HepG2 (cell line): ENCODE measurements around the gene SH3BP2. TPM values are rescaled to one million over a fixed set of nuclear protein-coding genes. Genes with fewer than 3 reads are reported as not detected.
A peak's percentile ranks its signal among the peaks of the same experiment; 100 is the strongest.

Source experiments
- ATM ChIP-seq: fragments of 450-650 bp; IDR thresholded peaks from 2 replicates; pipeline ENCODE4 v1.7.1; 2017; ENCODE audit warnings: mild to moderate bottlenecking, borderline replicate concordance
- CBX5 ChIP-seq: sonication (generic); formaldehyde crosslinking; IDR thresholded peaks from 2 replicates; pipeline ENCODE4 v1.4.0; 2020; ENCODE audit warnings: missing genetic modification reagents, borderline replicate concordance
- MIXL1 ChIP-seq: IDR thresholded peaks from 2 replicates; pipeline ENCODE4 v1.6.1; 2016
- NR2C2 ChIP-seq: sonication (generic); formaldehyde crosslinking; IDR thresholded peaks from 2 replicates; pipeline ENCODE4 v1.4.0; 2020; ENCODE audit warnings: missing genetic modification reagents, mild to moderate bottlenecking, moderate library complexity, borderline replicate concordance
- NR2F2 ChIP-seq: IDR thresholded peaks from 2 replicates; pipeline ENCODE4 v1.6.1; 2012; ENCODE audit warnings: low read depth, inconsistent platforms, borderline replicate concordance
- ZC3H4 ChIP-seq: sonication (generic); formaldehyde crosslinking; IDR thresholded peaks from 2 replicates; pipeline ENCODE4 v1.4.0; 2020; ENCODE audit warnings: missing genetic modification reagents, borderline replicate concordance
- ZMYM2 ChIP-seq: sonication (generic); formaldehyde crosslinking; IDR thresholded peaks from 2 replicates; pipeline ENCODE4 v1.8.0; 2022; ENCODE audit warnings: mild to moderate bottlenecking, missing genetic modification reagents
- ZNF143 ChIP-seq: sonication (generic); formaldehyde crosslinking; IDR thresholded peaks from 2 replicates; pipeline ENCODE4 v1.4.0; 2020; ENCODE audit warnings: missing genetic modification reagents
- ZNF75D ChIP-seq: sonication (generic); formaldehyde crosslinking; IDR thresholded peaks from 2 replicates; pipeline ENCODE4 v1.8.1; 2023; ENCODE audit warnings: missing genetic modification reagents, mild to moderate bottlenecking, borderline replicate concordance
- ZNF777 ChIP-seq: sonication (generic); formaldehyde crosslinking; IDR thresholded peaks from 2 replicates; pipeline ENCODE4 v1.4.0; 2020; ENCODE audit warnings: missing genetic modification reagents
- ZNF878 ChIP-seq: sonication (generic); formaldehyde crosslinking; IDR thresholded peaks from 2 replicates; pipeline ENCODE4 v1.8.1; 2023; ENCODE audit warnings: mild to moderate bottlenecking, missing genetic modification reagents, moderate library complexity
- ZNF879 ChIP-seq: sonication (generic); formaldehyde crosslinking; IDR thresholded peaks from 2 replicates; pipeline ENCODE4 v1.8.1; 2023; ENCODE audit warnings: missing genetic modification reagents
- ZSCAN25 ChIP-seq: sonication (generic); formaldehyde crosslinking; IDR thresholded peaks from 2 replicates; pipeline ENCODE4 v1.8.0; 2022; ENCODE audit warnings: mild to moderate bottlenecking, missing genetic modification reagents
- ZSCAN9 ChIP-seq: IDR thresholded peaks from 2 replicates; pipeline ENCODE4 v1.6.1; 2016; ENCODE audit warnings: borderline replicate concordance
- polyA plus RNA-seq, 8 experiments: library from polyadenylated mRNA; depleted of rRNA in 3 of 8; stranded (reverse) in 7 of 8; unstranded in 1 of 8; fragments of >200 nt; fragmentation: Illumina TruSeq in 4 of 8; extraction: Trizol in 4 of 8; gene quantifications; 2 replicates each; pipeline versions ENCODE4 v1.2.1 to v1.2.3, GENCODE V29; 2011 to 2016; ENCODE audit warnings: low read depth in 4 of 8, missing spikeins in 1 of 8, mixed read lengths in 1 of 8; ENCODE audit not compliant: insufficient read depth in 1 of 8
- total RNA-seq, 5 experiments: library from RNA; depleted of rRNA; stranded (reverse); fragments of >200 nt; fragmentation: Illumina TruSeq; extraction: Trizol; gene quantifications; 2 replicates each; pipeline ENCODE4 v1.2.3, GENCODE V29; 2016; ENCODE audit warnings: low read depth in 1 of 5
- TF ChIP-seq, protein P1 (sequence below): sonication (generic); formaldehyde crosslinking; IDR thresholded peaks from 2 replicates; pipeline ENCODE4 v1.4.0; 2020; ENCODE audit warnings: missing genetic modification reagents, borderline replicate concordance
- TF ChIP-seq, protein P2 (sequence below): sonication (generic); formaldehyde crosslinking; IDR thresholded peaks from 2 replicates; pipeline ENCODE4 v1.8.1; 2023; ENCODE audit warnings: missing genetic modification reagents, inconsistent platforms, borderline replicate concordance
- TF ChIP-seq, protein P3 (sequence below): fragments of 450-650 bp; IDR thresholded peaks from 2 replicates; pipeline ENCODE4 v1.6.1; 2016
- TF ChIP-seq, protein P4 (sequence below): sonication (generic); formaldehyde crosslinking; IDR thresholded peaks from 2 replicates; pipeline ENCODE4 v1.4.0; 2020; ENCODE audit warnings: low read depth, missing genetic modification reagents
- TF ChIP-seq, protein P5 (sequence below): sonication (generic); formaldehyde crosslinking; IDR thresholded peaks from 2 replicates; pipeline ENCODE4 v1.4.0; 2020; ENCODE audit warnings: mild to moderate bottlenecking, missing genetic modification reagents
- TF ChIP-seq, protein P6 (sequence below): sonication (generic); formaldehyde crosslinking; conservative IDR thresholded peaks from 2 replicates; pipeline ENCODE4 v1.8.0; 2022; ENCODE audit warnings: mild to moderate bottlenecking, moderate library complexity, missing genetic modification reagents

The SH3BP2 gene
- total and polyA plus RNA-seq, 2 of the 13 experiments (the other 11 are each of a cell fraction or from before 2014, with no cell fraction given): 16.9 to 34.5 TPM

DNA sequence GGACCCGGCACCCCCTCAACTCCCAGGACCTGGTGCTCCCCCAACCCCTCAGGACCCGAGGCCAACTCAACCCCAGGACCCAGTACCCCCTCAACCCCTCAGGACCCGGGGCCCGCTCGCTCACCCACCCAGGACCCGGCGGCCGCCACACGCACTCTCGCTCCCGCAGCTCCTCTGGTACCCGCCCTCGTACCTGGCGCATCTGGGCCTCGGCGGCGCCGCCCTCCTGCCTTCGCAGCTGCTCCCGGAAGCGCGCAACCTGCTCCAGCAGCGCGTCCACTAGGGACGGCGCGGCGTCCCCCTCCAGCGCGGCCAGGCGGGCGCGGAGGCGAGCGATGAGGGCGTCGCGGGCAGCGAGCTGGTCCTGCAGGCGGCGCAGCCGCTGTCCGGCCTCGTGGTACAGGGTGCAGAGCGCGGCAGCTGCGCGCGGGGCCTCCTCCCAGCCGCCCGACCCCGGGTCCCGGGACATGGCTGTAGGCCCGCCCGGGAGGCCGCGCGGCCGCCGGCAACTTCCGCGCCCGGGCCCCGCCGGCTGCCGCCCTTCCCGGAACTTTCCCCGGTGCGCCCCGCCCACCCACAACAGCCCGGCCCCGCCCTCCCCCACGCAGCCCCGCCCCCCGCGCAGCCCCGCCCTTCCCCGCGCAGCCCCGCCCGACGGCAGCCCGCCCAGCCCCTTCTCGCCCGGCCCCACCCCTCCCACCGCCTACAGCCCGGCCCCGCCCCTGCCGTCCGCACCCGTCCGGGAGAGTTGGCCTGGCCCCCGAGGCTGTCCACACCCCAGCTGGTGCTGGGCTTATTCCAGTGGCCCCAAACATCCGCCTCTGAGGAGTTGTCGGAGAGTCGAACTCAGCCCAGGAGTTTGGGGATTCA is 36.8 kb upstream of the SH3BP2 start, which contains the start of gene TNIP2 (continued):
- TF ChIP-seq ZSCAN9 (CRISPR knock-in tag) (peak; percentile 48; the same call in 1 of the 2 replicates), NR2C2 (CRISPR knock-in tag) (peak; percentile 54; the same call in 1 of the 2 replicates), ZC3H4 (no peak), ZNF75D (CRISPR knock-in tag) (no peak), ZNF878 (CRISPR knock-in tag) (no peak), MIXL1 (no peak), NR2F2 (no peak), ZMYM2 (no peak), CBX5 (no peak), ZNF777 (CRISPR knock-in tag) (peak; percentile 93), ATM (no peak), ZSCAN25 (peak; percentile 75), ZNF143 (CRISPR knock-in tag) (no peak), ZNF879 (CRISPR knock-in tag) (no peak)
- TF ChIP-seq, protein P1, sequence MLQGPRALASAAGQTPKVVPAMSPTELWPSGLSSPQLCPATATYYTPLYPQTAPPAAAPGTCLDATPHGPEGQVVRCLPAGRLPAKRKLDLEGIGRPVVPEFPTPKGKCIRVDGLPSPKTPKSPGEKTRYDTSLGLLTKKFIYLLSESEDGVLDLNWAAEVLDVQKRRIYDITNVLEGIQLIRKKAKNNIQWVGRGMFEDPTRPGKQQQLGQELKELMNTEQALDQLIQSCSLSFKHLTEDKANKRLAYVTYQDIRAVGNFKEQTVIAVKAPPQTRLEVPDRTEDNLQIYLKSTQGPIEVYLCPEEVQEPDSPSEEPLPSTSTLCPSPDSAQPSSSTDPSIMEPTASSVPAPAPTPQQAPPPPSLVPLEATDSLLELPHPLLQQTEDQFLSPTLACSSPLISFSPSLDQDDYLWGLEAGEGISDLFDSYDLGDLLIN (CRISPR knock-in tag): no peak
- TF ChIP-seq, protein P2, sequence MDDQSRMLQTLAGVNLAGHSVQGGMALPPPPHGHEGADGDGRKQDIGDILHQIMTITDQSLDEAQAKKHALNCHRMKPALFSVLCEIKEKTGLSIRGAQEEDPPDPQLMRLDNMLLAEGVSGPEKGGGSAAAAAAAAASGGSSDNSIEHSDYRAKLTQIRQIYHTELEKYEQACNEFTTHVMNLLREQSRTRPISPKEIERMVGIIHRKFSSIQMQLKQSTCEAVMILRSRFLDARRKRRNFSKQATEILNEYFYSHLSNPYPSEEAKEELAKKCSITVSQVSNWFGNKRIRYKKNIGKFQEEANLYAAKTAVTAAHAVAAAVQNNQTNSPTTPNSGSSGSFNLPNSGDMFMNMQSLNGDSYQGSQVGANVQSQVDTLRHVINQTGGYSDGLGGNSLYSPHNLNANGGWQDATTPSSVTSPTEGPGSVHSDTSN (CRISPR knock-in tag): no peak
- TF ChIP-seq, protein P3, sequence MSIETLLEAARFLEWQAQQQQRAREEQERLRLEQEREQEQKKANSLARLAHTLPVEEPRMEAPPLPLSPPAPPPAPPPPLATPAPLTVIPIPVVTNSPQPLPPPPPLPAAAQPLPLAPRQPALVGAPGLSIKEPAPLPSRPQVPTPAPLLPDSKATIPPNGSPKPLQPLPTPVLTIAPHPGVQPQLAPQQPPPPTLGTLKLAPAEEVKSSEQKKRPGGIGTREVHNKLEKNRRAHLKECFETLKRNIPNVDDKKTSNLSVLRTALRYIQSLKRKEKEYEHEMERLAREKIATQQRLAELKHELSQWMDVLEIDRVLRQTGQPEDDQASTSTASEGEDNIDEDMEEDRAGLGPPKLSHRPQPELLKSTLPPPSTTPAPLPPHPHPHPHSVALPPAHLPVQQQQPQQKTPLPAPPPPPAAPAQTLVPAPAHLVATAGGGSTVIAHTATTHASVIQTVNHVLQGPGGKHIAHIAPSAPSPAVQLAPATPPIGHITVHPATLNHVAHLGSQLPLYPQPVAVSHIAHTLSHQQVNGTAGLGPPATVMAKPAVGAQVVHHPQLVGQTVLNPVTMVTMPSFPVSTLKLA: no peak
- TF ChIP-seq, protein P4, sequence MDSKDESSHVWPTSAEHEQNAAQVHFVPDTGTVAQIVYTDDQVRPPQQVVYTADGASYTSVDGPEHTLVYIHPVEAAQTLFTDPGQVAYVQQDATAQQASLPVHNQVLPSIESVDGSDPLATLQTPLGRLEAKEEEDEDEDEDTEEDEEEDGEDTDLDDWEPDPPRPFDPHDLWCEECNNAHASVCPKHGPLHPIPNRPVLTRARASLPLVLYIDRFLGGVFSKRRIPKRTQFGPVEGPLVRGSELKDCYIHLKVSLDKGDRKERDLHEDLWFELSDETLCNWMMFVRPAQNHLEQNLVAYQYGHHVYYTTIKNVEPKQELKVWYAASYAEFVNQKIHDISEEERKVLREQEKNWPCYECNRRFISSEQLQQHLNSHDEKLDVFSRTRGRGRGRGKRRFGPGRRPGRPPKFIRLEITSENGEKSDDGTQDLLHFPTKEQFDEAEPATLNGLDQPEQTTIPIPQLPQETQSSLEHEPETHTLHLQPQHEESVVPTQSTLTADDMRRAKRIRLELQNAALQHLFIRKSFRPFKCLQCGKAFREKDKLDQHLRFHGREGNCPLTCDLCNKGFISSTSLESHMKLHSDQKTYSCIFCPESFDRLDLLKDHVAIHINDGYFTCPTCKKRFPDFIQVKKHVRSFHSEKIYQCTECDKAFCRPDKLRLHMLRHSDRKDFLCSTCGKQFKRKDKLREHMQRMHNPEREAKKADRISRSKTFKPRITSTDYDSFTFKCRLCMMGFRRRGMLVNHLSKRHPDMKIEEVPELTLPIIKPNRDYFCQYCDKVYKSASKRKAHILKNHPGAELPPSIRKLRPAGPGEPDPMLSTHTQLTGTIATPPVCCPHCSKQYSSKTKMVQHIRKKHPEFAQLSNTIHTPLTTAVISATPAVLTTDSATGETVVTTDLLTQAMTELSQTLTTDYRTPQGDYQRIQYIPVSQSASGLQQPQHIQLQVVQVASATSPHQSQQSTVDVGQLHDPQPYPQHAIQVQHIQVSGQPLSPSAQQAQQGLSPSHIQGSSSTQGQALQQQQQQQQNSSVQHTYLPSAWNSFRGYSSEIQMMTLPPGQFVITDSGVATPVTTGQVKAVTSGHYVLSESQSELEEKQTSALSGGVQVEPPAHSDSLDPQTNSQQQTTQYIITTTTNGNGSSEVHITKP (CRISPR knock-in tag): no peak
- TF ChIP-seq, protein P5, sequence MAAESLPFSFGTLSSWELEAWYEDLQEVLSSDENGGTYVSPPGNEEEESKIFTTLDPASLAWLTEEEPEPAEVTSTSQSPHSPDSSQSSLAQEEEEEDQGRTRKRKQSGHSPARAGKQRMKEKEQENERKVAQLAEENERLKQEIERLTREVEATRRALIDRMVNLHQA (CRISPR knock-in tag): no peak
- TF ChIP-seq, protein P6, sequence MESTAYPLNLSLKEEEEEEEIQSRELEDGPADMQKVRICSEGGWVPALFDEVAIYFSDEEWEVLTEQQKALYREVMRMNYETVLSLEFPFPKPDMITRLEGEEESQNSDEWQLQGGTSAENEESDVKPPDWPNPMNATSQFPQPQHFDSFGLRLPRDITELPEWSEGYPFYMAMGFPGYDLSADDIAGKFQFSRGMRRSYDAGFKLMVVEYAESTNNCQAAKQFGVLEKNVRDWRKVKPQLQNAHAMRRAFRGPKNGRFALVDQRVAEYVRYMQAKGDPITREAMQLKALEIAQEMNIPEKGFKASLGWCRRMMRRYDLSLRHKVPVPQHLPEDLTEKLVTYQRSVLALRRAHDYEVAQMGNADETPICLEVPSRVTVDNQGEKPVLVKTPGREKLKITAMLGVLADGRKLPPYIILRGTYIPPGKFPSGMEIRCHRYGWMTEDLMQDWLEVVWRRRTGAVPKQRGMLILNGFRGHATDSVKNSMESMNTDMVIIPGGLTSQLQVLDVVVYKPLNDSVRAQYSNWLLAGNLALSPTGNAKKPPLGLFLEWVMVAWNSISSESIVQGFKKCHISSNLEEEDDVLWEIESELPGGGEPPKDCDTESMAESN (CRISPR knock-in tag): no peak; the same call in 1 of the 2 replicates
